ENCODE measurements around the gene FLVCR2.

FLVCR2 gene

GRCh38 chr14:75640876-75641275 lies 62.5 kb downstream of the FLVCR2 start:
- no peak for DNase-seq (ENCODE audit: low read depth)
- TF ChIP-seq CTCF (conservative IDR thresholded peaks at IDR 0.05; ENCODE audit: low read depth, low read length): no peak
- no peak overlapping the region for H3K4me3 ChIP-seq (ENCODE audit: low read depth, low read length)

DNA sequence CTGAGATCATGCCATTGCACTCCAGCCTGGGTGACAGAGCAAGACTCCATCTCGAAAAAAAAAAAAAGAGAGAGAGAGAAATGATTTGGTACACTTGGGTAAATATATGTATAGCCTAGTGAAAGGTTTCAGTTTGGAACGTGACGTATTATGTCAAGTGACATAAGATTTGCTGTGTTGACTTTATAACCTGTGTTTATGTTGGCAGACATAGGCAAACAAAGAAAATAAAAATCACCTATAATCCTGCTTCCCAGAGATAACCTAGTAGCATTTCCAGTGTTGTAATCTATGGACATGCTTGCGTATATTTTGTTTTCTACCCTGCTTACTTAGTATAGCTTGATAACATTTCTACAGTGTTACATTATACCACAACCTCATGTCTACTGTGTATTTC lies 65.6 kb downstream of the FLVCR2 start:
- H3K4me3 ChIP-seq (ENCODE audit: low read depth, low read length): no peak overlapping the region
- TF ChIP-seq CTCF (conservative IDR thresholded peaks at IDR 0.05; ENCODE audit: low read depth, low read length): no peak
- DNase-seq (ENCODE audit: low read depth): no peak

- no peak overlapping the region for H3K4me3 ChIP-seq (ENCODE audit: low read depth, low read length)
- TF ChIP-seq CTCF (conservative IDR thresholded peaks at IDR 0.05; ENCODE audit: low read depth, low read length): no peak
- no peak for DNase-seq (ENCODE audit: low read depth)
Observed at GRCh38 chr14:75645056-75645455, 66.6 kb downstream of the FLVCR2 start.

DNA sequence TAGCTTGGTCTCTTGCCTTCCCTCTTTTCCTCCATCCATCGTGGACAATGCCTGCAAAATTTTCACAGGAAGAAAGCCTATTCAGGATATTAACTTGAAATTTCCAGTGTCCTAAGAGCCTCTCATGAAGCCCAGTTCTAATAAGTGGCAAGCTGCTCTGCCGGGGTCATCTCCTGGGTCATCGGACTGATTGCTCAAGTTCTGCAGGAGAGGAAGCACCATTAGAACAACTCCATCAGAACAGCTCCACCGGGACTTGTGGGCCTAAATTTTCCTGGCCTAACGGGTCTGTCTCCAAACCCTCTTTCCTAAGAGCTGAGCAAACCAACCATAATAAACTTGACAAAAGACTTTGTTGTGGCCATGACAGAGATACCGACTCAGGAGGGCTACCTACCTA lies 68.3 kb downstream of the FLVCR2 start:
- H3K4me3 ChIP-seq (ENCODE audit: low read depth, low read length): no peak overlapping the region
- no peak for DNase-seq (ENCODE audit: low read depth)

GRCh38 chr14:75647640-75648039 lies 69.2 kb downstream of the FLVCR2 start:
- TF ChIP-seq CTCF (conservative IDR thresholded peaks at IDR 0.05; ENCODE audit: low read depth, low read length): no peak
- no peak overlapping the region for H3K4me3 ChIP-seq (ENCODE audit: low read depth, low read length)
- DNase-seq (ENCODE audit: low read depth): peak; percentile 76

More for the DNA sequence above, 68.3 kb downstream of the FLVCR2 start:
- TF ChIP-seq CTCF (conservative IDR thresholded peaks at IDR 0.05; ENCODE audit: low read depth, low read length): no peak

- peak; percentile 99 for DNase-seq (ENCODE audit: low read depth)
- H3K4me3 ChIP-seq (ENCODE audit: low read depth, low read length): no peak overlapping the region
- no peak for TF ChIP-seq CTCF (conservative IDR thresholded peaks at IDR 0.05; ENCODE audit: low read depth, low read length)
Observed at GRCh38 chr14:75648066-75648838, 69.8 kb downstream of the FLVCR2 start.

GRCh38 chr14:75649337-75649736 lies 70.9 kb downstream of the FLVCR2 start:
- no peak for DNase-seq (ENCODE audit: low read depth)
- TF ChIP-seq CTCF (conservative IDR thresholded peaks at IDR 0.05; ENCODE audit: low read depth, low read length): no peak
- no peak overlapping the region for H3K4me3 ChIP-seq (ENCODE audit: low read depth, low read length)
